Endothelial cell (in vitro differentiated cells): Measurements from ENCODE around the gene DHX38. TPM values are rescaled to one million over a fixed set of nuclear protein-coding genes. Genes with fewer than 3 reads are reported as not detected.

ENCODE experiments used
- DNase-seq: peaks from one replicate; pipeline ENCODE4 v3.0.0; 2021; ENCODE audit warnings: low spot score
- H3K27ac Mint-ChIP-seq: one replicate; pipeline ENCODE4 v1.8.0; 2021; ENCODE audit warnings: mixed read lengths, inconsistent platforms; ENCODE audit not compliant: unreplicated experiment
- H3K27me3 Mint-ChIP-seq: one replicate; pipeline ENCODE4 v1.8.0; 2021; ENCODE audit warnings: mild to moderate bottlenecking, moderate library complexity, mixed read lengths, inconsistent platforms; ENCODE audit not compliant: unreplicated experiment
- H3K36me3 Mint-ChIP-seq: one replicate; pipeline ENCODE4 v1.8.0; 2021; ENCODE audit warnings: mild to moderate bottlenecking, low read depth, mixed read lengths, inconsistent platforms; ENCODE audit not compliant: unreplicated experiment
- H3K4me1 Mint-ChIP-seq: one replicate; pipeline ENCODE4 v1.8.0; 2021; ENCODE audit warnings: mild to moderate bottlenecking, mixed read lengths, inconsistent platforms; ENCODE audit not compliant: unreplicated experiment
- H3K4me3 Mint-ChIP-seq: one replicate; pipeline ENCODE4 v1.8.0; 2021; ENCODE audit warnings: mild to moderate bottlenecking, mixed read lengths, inconsistent platforms; ENCODE audit not compliant: unreplicated experiment
- H3K9me3 Mint-ChIP-seq: one replicate; pipeline ENCODE4 v1.8.0; 2021; ENCODE audit warnings: mixed read lengths, inconsistent platforms; ENCODE audit not compliant: unreplicated experiment
- CTCF ChIP-seq: fragments of 200-600 bp; sonication (generic); IDR thresholded peaks from one replicate; pipeline ENCODE4 v1.5.0; 2021; ENCODE audit warnings: antibody characterized with exemption; ENCODE audit not compliant: unreplicated experiment
- total RNA-seq: library from RNA; stranded (reverse); fragmentation: NEBNext Ultra II Directional; extraction: Animal tissue kit (Norgen Biotek cat#: 25700); gene quantifications from one replicate; pipeline ENCODE4 v1.2.1, GENCODE V29; 2021; ENCODE audit not compliant: unreplicated experiment

Gene DHX38
- total RNA-seq, 1 donor from 2014 or later, result 84.6 TPM

GRCh38 chr16:72098936-72099335, 5.3 kb downstream of the DHX38 start:
- H3K9me3 Mint-ChIP-seq, result no peaks in the 10 kb centered on the region
- H3K4me3 Mint-ChIP-seq, result peak overlapping the region; percentile 40
- peaks cover 25% of the 10 kb centered on the region for H3K4me1 Mint-ChIP-seq
- no peak for TF ChIP-seq CTCF
- DNase-seq, result peak; percentile 20
- peak overlapping the region; percentile 22 for H3K27ac Mint-ChIP-seq
- peaks cover 18% of the 10 kb centered on the region for H3K27me3 Mint-ChIP-seq
- peaks cover 72% of the 10 kb centered on the region for H3K36me3 Mint-ChIP-seq

GRCh38 chr16:72099377-72099818, 5.8 kb downstream of the DHX38 start:
- peak overlapping the region; percentile 71 for H3K4me3 Mint-ChIP-seq
- no peaks in the 10 kb centered on the region for H3K9me3 Mint-ChIP-seq
- peak; percentile 27 for TF ChIP-seq CTCF
- DNase-seq, result peak; percentile 75
- H3K4me1 Mint-ChIP-seq, result peaks cover 21% of the 10 kb centered on the region
- peak overlapping the region; percentile 57 for H3K27ac Mint-ChIP-seq
- H3K27me3 Mint-ChIP-seq, result peaks cover 15% of the 10 kb centered on the region
- H3K36me3 Mint-ChIP-seq, result peaks cover 73% of the 10 kb centered on the region

- TF ChIP-seq CTCF, result no peak
- Mint-ChIP-seq H3K9me3 (no peaks in the 10 kb centered on the region), H3K36me3 (peaks cover 86% of the 10 kb centered on the region), H3K4me3 (peak overlapping the region; percentile 69), H3K27ac (no peak overlapping the region), H3K4me1 (peaks cover 7% of the 10 kb centered on the region), H3K27me3 (peaks cover 15% of the 10 kb centered on the region)
- no peak for DNase-seq
Observed at GRCh38 chr16:72101195-72101594, 7.5 kb downstream of the DHX38 start.

GRCh38 chr16:72104905-72105304, 11.3 kb downstream of the DHX38 start:
- Mint-ChIP-seq H3K4me1 (no peaks in the 10 kb centered on the region), H3K27ac (no peak overlapping the region), H3K36me3 (peaks cover 81% of the 10 kb centered on the region), H3K9me3 (no peaks in the 10 kb centered on the region), H3K27me3 (peaks cover 9% of the 10 kb centered on the region), H3K4me3 (no peak overlapping the region)
- no peak for DNase-seq
- no peak for TF ChIP-seq CTCF

DNA sequence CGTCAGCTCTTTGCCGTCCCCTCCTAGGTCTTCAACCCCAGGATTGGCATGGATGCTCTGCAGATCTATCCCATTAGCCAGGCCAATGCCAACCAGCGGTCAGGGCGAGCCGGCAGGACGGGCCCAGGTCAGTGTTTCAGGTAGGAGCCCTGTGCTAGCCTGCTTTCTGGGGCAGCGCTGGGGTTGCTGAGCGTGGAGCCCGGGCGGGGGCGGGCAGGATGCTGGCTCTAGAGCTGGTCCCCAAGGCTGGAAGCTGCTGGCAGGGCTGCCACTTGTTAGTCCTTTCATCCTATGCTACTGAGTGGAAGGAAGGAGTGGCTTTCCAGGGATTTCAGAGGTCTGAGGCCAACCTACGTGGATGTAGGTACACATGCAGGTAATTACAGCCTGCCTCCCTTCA, 12.3 kb downstream of the DHX38 start:
- no peak for DNase-seq
- peaks cover 83% of the 10 kb centered on the region for H3K36me3 Mint-ChIP-seq
- no peak overlapping the region for H3K27ac Mint-ChIP-seq
- peak overlapping the region; percentile 35 for H3K4me3 Mint-ChIP-seq
- TF ChIP-seq CTCF, result no peak
- no peaks in the 10 kb centered on the region for H3K4me1 Mint-ChIP-seq
- no peaks in the 10 kb centered on the region for H3K9me3 Mint-ChIP-seq
- H3K27me3 Mint-ChIP-seq, result peaks cover 8% of the 10 kb centered on the region
